Activated CD4-positive, alpha-beta T cell treated with anti-CD3 and anti-CD28 coated beads for 36 hours (primary cell): ENCODE data around the gene IMPDH2. TPM values are rescaled to one million over a fixed set of nuclear protein-coding genes. Genes with fewer than 3 reads are reported as not detected.

Experiments used
- ATAC-seq: fragments of 200-7000 bp; cut with Tn5 transposase; one replicate; pipeline ENCODE4 v1.10.0; 2021; ENCODE audit warnings: mild to moderate bottlenecking, moderate library complexity
- CTCF ChIA-PET: fragments of 350-600 bp; sonication (Branson Sonifier 250); formaldehyde crosslinking; loops from one replicate; lab custom pipeline; 2021; ENCODE audit warnings: antibody characterized with exemption; lab: Charles Lee
- POLR2A ChIA-PET: fragments of 350-600 bp; sonication (Branson Sonifier 250); formaldehyde crosslinking; loops from one replicate; lab custom pipeline; 2021; ENCODE audit warnings: antibody characterized with exemption, inconsistent platforms; lab: Charles Lee
- DNase-seq: peaks from one replicate; pipeline ENCODE4 v3.0.0-alpha.2; 2020
- H3K27ac Mint-ChIP-seq: one replicate; pipeline ENCODE4 v1.8.0; 2021; ENCODE audit warnings: mixed read lengths
- H3K27me3 Mint-ChIP-seq: one replicate; pipeline ENCODE4 v1.8.0; 2021; ENCODE audit warnings: mixed read lengths
- H3K36me3 Mint-ChIP-seq: one replicate; pipeline ENCODE4 v1.8.0; 2021; ENCODE audit warnings: low read depth, mixed read lengths
- H3K4me1 Mint-ChIP-seq: one replicate; pipeline ENCODE4 v1.8.0; 2021; ENCODE audit warnings: mixed read lengths
- H3K4me3 Mint-ChIP-seq: one replicate; pipeline ENCODE4 v1.8.0; 2021; ENCODE audit warnings: mild to moderate bottlenecking, moderate library complexity, mixed read lengths
- H3K9me3 Mint-ChIP-seq: one replicate; pipeline ENCODE4 v1.8.0; 2021; ENCODE audit warnings: low read depth, mixed read lengths
- intact Hi-C, 2 experiments: fragments of 100-400 bp; cut with DNase I in 1 of 2; cut with micrococcal nuclease in 1 of 2; formaldehyde crosslinking; loops; one replicate each; pipeline versions ENCODE4 v1.14.2 to v1.15.1; 2022 to 2024; cut with DNase I, micrococcal nuclease
- total RNA-seq, 2 experiments: library from RNA; stranded (reverse); gene quantifications; one replicate each; pipeline ENCODE4 v1.2.3, GENCODE V29; 2021

IMPDH2 gene
- total RNA-seq, 2 experiments from 2014 or later = 504 to 515 TPM

DNA sequence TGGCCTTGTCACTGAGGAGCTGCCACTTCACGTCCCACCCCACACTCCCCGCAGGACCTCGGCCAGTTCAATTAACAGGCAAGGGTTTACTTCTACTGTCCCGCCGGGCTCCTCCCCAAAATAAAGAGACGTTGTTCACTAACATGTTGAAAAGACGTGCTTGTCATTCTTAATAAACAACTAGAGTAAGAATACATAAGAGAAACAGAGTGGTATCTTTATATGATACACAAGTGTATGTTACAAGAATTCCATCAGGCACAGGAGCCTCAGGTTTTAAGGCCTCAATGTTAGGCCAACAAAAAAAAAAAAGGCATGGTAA is 326 bp upstream of the IMPDH2 start:
- H3K27me3 Mint-ChIP-seq = no peaks in the 10 kb centered on the region
- intact Hi-C loops = loop anchor here (1.0 to 10.0 kb wide), 13 partner anchors 8 to 1555 kb away; partner anchors contain the start of genes AMT (in 1 of the 2), ARIH2 (in 1 of the 2), DAG1 (in 1 of the 2) and NICN1 (in 1 of the 2)
- no peak for DNase-seq
- H3K4me1 Mint-ChIP-seq = peaks cover 47% of the 10 kb centered on the region
- peak overlapping the region; percentile 89 for H3K4me3 Mint-ChIP-seq
- ATAC-seq = no peak
- H3K9me3 Mint-ChIP-seq = no peaks in the 10 kb centered on the region
- POLR2A ChIA-PET = interaction anchor here (0.6 to 1.8 kb wide), 14 partner anchors 9 to 313 kb away, joined by 3 to 26 read pairs (median 6); partner anchors contain the start of genes DALRD3, IP6K2, P4HTM and QRICH1
- peaks cover 62% of the 10 kb centered on the region for H3K36me3 Mint-ChIP-seq
- CTCF ChIA-PET = interaction anchor here (0.5 to 2.2 kb wide), 8 partner anchors 9 to 597 kb away, joined by 3 to 10 read pairs (median 3); partner anchors contain the start of genes QRICH1 and WDR6
- peak overlapping the region; percentile 97 for H3K27ac Mint-ChIP-seq

DNA sequence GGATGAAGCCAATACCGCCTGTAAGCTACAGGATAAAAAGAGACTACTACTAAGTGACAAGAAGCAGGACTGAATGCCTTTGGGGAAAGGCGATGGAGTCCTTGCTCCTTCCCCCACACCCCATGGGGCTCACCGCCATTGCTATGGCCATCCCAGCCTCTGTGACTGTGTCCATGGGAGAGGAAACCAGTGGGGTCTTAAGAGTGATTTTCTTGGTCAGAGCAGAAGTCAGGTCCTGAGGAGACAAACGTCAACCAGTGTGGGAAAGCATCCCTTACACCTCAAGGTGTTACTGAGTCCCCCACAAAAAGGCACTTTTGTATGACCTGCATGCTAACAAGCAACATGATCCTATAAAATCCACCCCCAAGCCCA is 913 bp downstream of the IMPDH2 start:
- CTCF ChIA-PET = interaction anchor here (1.7 to 2.2 kb wide), 3 partner anchors 21 to 66 kb away, joined by 7 to 10 read pairs (median 9); partner anchors contain the start of genes QRICH1 and WDR6
- ATAC-seq (no peak), DNase-seq (no peak)
- H3K4me1 Mint-ChIP-seq = peaks cover 58% of the 10 kb centered on the region
- no peaks in the 10 kb centered on the region for H3K27me3 Mint-ChIP-seq
- H3K36me3 Mint-ChIP-seq = peaks cover 74% of the 10 kb centered on the region
- no peaks in the 10 kb centered on the region for H3K9me3 Mint-ChIP-seq
- intact Hi-C loops = loop anchor here (2.0 to 10.0 kb wide), 7 partner anchors 65 to 1553 kb away; partner anchors contain the start of genes AMT (in 1 of the 2), ARIH2 (in 1 of the 2), DAG1 (in 1 of the 2) and NICN1 (in 1 of the 2)
- peak overlapping the region; percentile 89 for H3K4me3 Mint-ChIP-seq
- peak overlapping the region; percentile 97 for H3K27ac Mint-ChIP-seq
- POLR2A ChIA-PET = interaction anchor here (0.6 to 1.8 kb wide), 6 partner anchors 8 to 383 kb away, joined by 3 to 26 read pairs (median 6); partner anchors contain the start of genes DALRD3 and RHOA

DNA sequence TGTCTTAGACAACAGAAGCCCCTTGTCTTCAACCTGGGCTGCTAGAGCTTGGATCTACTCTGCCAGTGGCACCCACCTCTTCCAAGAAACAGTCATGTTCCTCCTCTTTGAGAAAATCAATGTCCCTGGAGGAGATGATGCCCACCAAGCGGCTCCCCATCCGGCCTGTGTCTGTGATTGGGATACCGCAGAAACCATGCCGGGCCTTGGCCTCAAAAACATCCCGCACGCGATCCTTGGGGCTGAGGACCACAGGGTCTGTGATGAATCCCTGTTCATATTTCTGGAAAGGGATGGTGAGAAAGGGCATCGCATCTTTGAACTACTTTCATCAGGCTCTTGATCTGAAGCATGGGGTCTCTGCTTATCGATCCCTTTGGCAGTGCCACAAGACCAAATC is 1.6 kb downstream of the IMPDH2 start:
- ATAC-seq (no peak), DNase-seq (no peak)
- intact Hi-C loops = loop anchor here (2.0 to 10.0 kb wide), 7 partner anchors 65 to 1553 kb away; partner anchors contain the start of genes AMT (in 1 of the 2), ARIH2 (in 1 of the 2), DAG1 (in 1 of the 2) and NICN1 (in 1 of the 2)
- H3K9me3 Mint-ChIP-seq = no peaks in the 10 kb centered on the region
- POLR2A ChIA-PET = interaction anchor here (0.6 kb wide), 1 partner anchor 1351 kb away, joined by 3 read pairs; no protein-coding TSS in a partner anchor
- peaks cover 63% of the 10 kb centered on the region for H3K4me1 Mint-ChIP-seq
- no peaks in the 10 kb centered on the region for H3K27me3 Mint-ChIP-seq
- H3K4me3 Mint-ChIP-seq = peak overlapping the region; percentile 89
- H3K36me3 Mint-ChIP-seq = peaks cover 76% of the 10 kb centered on the region
- peak overlapping the region; percentile 97 for H3K27ac Mint-ChIP-seq
- CTCF ChIA-PET = interaction anchor here (2.2 kb wide), 1 partner anchor 66 kb away, joined by 10 read pairs; the partner anchor contains the start of gene QRICH1

DNA sequence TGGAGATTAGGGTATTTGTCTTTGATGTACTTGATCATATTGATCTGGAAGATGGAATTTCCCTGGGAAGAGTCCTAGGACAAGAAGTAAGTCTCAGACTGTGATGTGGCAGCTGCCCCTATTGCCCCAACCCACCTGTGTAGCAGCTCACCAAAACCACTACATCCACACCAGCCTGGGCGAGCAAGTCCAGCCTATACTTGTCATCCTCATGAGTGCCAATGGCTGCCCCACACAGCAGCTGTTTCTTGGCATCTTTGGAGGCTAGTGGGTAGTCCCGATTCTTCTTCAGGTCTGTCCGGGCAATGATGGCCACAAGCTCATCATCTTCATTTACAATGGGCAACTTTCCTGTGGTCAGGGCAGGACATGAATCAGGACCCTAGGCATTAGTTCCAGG is 2.7 kb downstream of the IMPDH2 start:
- H3K27ac Mint-ChIP-seq = peak overlapping the region; percentile 97
- ATAC-seq (no peak), DNase-seq (no peak)
- POLR2A ChIA-PET = interaction anchor here (0.7 kb wide), 2 partner anchors 15 to 385 kb away, joined by 3 read pairs; partner anchors contain the start of genes RHOA and TCTA
- intact Hi-C loops = loop anchor here in 1 of 2 experiments (10.0 kb wide), 2 partner anchors 398 to 1552 kb away; partner anchors contain the start of genes AMT, NICN1 and SCAP
- peaks cover 63% of the 10 kb centered on the region for H3K4me1 Mint-ChIP-seq
- no peaks in the 10 kb centered on the region for H3K9me3 Mint-ChIP-seq
- peaks cover 72% of the 10 kb centered on the region for H3K36me3 Mint-ChIP-seq
- H3K27me3 Mint-ChIP-seq = no peaks in the 10 kb centered on the region
- CTCF ChIA-PET = interaction anchor here (1.2 kb wide), 1 partner anchor 20 kb away, joined by 3 read pairs; the partner anchor contains the start of gene WDR6
- peak overlapping the region; percentile 89 for H3K4me3 Mint-ChIP-seq

DNA sequence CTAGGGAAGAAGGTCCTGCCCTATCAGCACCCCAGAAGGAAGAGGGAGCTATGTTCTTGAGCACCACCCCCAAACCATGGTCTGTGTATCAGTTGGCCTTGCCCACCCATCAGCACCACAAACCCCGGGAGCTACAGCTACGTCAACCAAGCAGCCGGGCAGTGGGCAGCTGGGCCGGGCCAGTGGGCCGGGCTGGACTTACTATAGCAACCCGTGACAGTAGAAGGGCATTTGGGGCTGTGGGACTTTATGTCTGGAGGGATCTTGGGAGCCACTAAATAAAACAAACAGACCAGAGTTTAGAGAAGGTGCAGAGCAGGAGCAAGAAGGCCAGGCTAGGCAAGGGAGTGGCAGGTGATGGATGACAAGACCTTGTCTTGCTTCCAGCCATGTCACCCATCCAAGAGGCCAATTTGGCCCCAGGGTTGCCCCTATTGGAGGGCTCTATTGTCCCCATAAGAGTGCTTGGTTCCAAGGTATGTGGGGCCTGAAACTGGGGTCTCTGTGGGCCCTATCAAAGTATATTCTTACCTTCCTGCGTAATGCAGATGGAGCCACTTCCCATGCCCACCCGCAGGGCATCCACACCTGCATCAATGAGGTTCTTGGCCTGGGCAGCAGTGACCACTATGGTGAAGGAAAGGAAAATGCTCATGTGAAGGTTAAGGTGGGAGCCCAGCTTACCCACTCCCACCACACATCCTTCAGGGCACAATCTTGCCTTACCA is 3.2 kb downstream of the IMPDH2 start:
- Mint-ChIP-seq H3K4me1 (peaks cover 63% of the 10 kb centered on the region), H3K9me3 (no peaks in the 10 kb centered on the region), H3K4me3 (peak overlapping the region; percentile 89), H3K36me3 (peaks cover 69% of the 10 kb centered on the region), H3K27ac (peak overlapping the region; percentile 97), H3K27me3 (no peaks in the 10 kb centered on the region)
- intact Hi-C loops = loop anchor here in 1 of 2 experiments (10.0 kb wide), 2 partner anchors 399 to 1551 kb away; partner anchors contain the start of genes AMT, NICN1 and SCAP
- no peak for DNase-seq
- no peak for ATAC-seq
- CTCF ChIA-PET = interaction anchor here (0.6 to 5.7 kb wide), 3 partner anchors 19 to 84 kb away, joined by 3 to 43 read pairs (median 5); partner anchors contain the start of genes P4HTM and WDR6
- POLR2A ChIA-PET = interaction anchor here (5.0 kb wide), 1 partner anchor 68 kb away, joined by 31 read pairs; the partner anchor contains the start of gene QRICH1

DNA sequence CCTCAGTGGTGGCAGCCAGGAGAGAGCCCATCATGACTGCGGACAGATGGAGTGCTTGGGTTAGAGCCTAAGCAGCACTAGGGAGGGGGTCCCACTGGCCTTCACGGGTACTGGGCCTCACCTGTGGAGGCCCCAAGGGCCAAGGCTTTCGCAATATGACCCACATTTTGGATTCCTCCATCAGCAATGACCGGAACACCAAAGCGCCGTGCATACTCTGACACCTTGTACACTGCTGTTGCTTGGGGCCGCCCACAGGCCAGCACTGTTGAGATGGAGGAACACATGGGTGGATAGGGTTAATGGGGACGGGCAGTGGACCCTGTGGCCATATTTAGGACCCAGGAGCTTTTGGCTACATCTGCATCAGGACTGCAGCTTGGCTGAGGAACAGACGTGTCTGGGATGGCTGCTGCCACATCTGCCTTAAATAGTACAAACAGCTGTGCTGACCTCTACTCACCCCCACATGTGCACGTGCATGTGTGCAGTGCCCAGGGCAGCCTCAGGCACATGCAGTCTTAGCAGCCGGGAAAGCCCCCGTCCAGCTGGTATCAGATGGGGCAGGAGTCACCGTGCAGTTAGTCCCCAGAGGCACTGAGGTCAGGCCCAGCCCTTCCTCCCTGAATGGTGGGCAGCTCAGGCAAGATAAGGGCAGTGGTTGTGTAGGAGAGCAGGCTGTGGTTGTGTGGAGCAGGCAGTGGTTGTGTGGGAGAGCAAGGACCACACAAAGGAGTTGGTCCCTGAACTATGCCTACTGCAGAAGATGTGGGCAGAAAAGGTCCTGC is 4.0 kb downstream of the IMPDH2 start:
- Mint-ChIP-seq H3K4me1 (peaks cover 64% of the 10 kb centered on the region), H3K36me3 (peaks cover 69% of the 10 kb centered on the region), H3K27me3 (no peaks in the 10 kb centered on the region), H3K27ac (peak overlapping the region; percentile 64), H3K9me3 (no peaks in the 10 kb centered on the region), H3K4me3 (no peak overlapping the region)
- ChIA-PET CTCF (interaction anchor here (0.6 to 5.7 kb wide), 5 partner anchors 12 to 399 kb away, joined by 3 to 43 read pairs (median 5); partner anchors contain the start of genes P4HTM and WDR6), POLR2A (interaction anchor here (5.0 kb wide), 1 partner anchor 68 kb away, joined by 31 read pairs; the partner anchor contains the start of gene QRICH1)
- DNase-seq = no peak
- intact Hi-C loops = loop anchor here in 1 of 2 experiments (10.0 kb wide), 2 partner anchors 400 to 1550 kb away; partner anchors contain the start of genes AMT, NICN1 and SCAP
- no peak for ATAC-seq

DNA sequence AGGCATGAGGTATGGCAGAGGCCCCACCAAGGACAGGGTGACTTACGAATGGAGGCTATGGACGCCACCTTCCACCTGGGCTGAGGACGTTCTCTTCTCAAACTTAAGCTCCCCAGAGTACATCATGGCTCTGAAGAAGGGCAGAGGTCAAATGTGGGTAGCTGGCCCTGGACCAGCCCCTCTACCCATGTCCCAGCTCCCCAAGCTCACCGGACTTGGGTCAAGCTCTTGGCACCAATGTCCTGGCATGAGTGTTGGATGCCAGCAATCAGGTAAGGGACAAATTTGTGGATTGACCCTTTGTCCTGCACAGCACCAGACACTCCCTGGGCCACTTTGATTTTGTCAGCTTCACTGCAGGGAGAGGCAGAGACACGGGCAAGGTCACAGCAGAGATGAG is 4.7 kb downstream of the IMPDH2 start:
- no peak overlapping the region for H3K4me3 Mint-ChIP-seq
- intact Hi-C loops = loop anchor here (5.0 to 10.0 kb wide), 4 partner anchors 400 to 1550 kb away; partner anchors contain the start of genes AMT (in 1 of the 2), CDC25A (in 1 of the 2), NICN1 (in 1 of the 2) and SCAP (in 1 of the 2)
- DNase-seq (no peak), ATAC-seq (no peak)
- H3K4me1 Mint-ChIP-seq = peaks cover 66% of the 10 kb centered on the region
- ChIA-PET CTCF (interaction anchor here (0.6 to 5.7 kb wide), 7 partner anchors 11 to 1269 kb away, joined by 3 to 43 read pairs (median 4); partner anchors contain the start of genes DAG1 and P4HTM), POLR2A (interaction anchor here (5.0 to 9.0 kb wide), 2 partner anchors 16 to 69 kb away, joined by 31 to 102 read pairs; partner anchors contain the start of genes QRICH1 and WDR6)
- H3K36me3 Mint-ChIP-seq = peaks cover 66% of the 10 kb centered on the region
- H3K27ac Mint-ChIP-seq = no peak overlapping the region
- H3K9me3 Mint-ChIP-seq = no peaks in the 10 kb centered on the region
- H3K27me3 Mint-ChIP-seq = no peaks in the 10 kb centered on the region

DNA sequence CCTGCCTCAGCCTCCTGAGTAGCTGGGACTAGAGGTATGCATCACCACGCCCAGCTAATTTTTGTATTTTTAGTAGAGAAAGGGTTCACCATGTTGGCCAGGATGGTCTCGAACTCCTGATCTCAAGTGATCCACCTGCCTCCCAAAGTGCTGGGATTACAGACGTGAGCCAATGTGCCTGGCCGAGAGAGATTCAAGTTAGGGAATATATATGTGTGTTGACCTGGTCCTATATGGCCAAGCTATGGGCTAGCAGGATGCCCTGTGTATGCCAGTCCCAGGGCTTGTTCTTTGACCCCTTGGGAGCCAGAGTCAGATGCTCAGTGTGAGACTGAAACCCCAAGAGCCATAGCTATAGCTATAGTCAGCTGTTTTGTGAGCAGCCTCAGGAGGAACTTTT is 5.4 kb downstream of the IMPDH2 start:
- ChIA-PET CTCF (interaction anchor here (0.6 to 5.7 kb wide), 7 partner anchors 11 to 625 kb away, joined by 3 to 43 read pairs (median 6); partner anchors contain the start of genes DAG1, P4HTM and WDR6), POLR2A (interaction anchor here (0.6 to 9.0 kb wide), 3 partner anchors 15 to 101 kb away, joined by 3 to 102 read pairs (median 31); partner anchors contain the start of genes QRICH1 and WDR6)
- Mint-ChIP-seq H3K4me3 (peak overlapping the region; percentile 95), H3K27me3 (no peaks in the 10 kb centered on the region), H3K4me1 (peaks cover 66% of the 10 kb centered on the region), H3K27ac (peak overlapping the region; percentile 79), H3K9me3 (no peaks in the 10 kb centered on the region), H3K36me3 (peaks cover 61% of the 10 kb centered on the region)
- ATAC-seq (no peak), DNase-seq (no peak)
- intact Hi-C loops = loop anchor here (5.0 to 10.0 kb wide), 4 partner anchors 401 to 1549 kb away; partner anchors contain the start of genes AMT (in 1 of the 2), CDC25A (in 1 of the 2), NICN1 (in 1 of the 2) and SCAP (in 1 of the 2)

DNA sequence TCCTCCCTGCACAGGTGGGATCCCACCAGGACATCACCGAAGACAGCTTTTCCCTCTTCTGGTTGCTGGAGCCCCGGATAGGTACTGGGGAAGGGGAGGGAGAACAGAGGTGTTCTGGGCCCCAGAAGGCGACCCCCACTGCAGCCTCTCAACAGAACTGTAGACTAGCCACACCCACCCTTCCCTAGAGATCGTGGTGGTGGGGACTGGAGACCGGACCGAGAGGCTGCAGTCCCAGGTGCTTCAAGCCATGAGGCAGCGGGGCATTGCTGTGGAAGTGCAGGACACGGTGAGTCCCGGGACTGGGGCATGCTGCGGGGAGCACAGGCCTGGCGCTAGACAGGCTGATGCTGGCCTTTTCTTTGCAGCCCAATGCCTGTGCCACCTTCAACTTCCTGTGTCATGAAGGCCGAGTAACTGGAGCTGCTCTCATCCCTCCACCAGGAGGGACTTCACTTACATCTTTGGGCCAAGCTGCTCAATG is 6.5 kb downstream of the IMPDH2 start:
- ChIA-PET CTCF (interaction anchor here (0.7 to 5.7 kb wide), 8 partner anchors 10 to 1604 kb away, joined by 3 to 43 read pairs (median 4); partner anchors contain the start of genes ARIH2, NCKIPSD, P4HTM and WDR6), POLR2A (interaction anchor here (2.0 to 9.0 kb wide), 3 partner anchors 14 to 104 kb away, joined by 9 to 102 read pairs (median 31); partner anchors contain the start of genes ARIH2, QRICH1 and WDR6)
- ATAC-seq = no peak
- peak; percentile 41 for DNase-seq
- no peaks in the 10 kb centered on the region for H3K9me3 Mint-ChIP-seq
- intact Hi-C loops = loop anchor here (1.0 to 10.0 kb wide), 7 partner anchors 135 to 1548 kb away; partner anchors contain the start of genes AMT (in 1 of the 2), CDC25A (in 1 of the 2), IP6K2 (in 1 of the 2) and NICN1 (in 1 of the 2)
- peaks cover 52% of the 10 kb centered on the region for H3K36me3 Mint-ChIP-seq
- H3K4me1 Mint-ChIP-seq = peaks cover 59% of the 10 kb centered on the region
- H3K27me3 Mint-ChIP-seq = no peaks in the 10 kb centered on the region
- peak overlapping the region; percentile 96 for H3K27ac Mint-ChIP-seq
- H3K4me3 Mint-ChIP-seq = peak overlapping the region; percentile 95
